IMR-90 (cell line): Measurements from ENCODE around the gene LGI4. TPM values are rescaled to one million over a fixed set of nuclear protein-coding genes. Genes with fewer than 3 reads are reported as not detected.

ENCODE experiments used
- ATAC-seq: fragments of 200-7000 bp; cut with Tn5 transposase; 2 replicates; pipeline ENCODE4 v1.9.1; 2020; ENCODE audit warnings: low read depth, mild to moderate bottlenecking, moderate library complexity
- BruUV-seq: library from RNA; stranded (reverse); fragments of 400-500 nt; replicated peaks from 2 replicates; lab custom pipeline; 2021; lab: Mats Ljungman, UMichigan
- CTCF ChIA-PET: fragments of 300-600 bp; formaldehyde crosslinking; extraction: SDS; loops from one replicate; lab custom pipeline; 2021; ENCODE audit warnings: antibody characterized with exemption; lab: Yijun Ruan, JAX
- POLR2A ChIA-PET: fragments of 300-600 bp; sonication (Branson Sonifier 250); formaldehyde crosslinking; loops from one replicate; lab custom pipeline; 2022; ENCODE audit warnings: antibody characterized with exemption; ENCODE audit not compliant: unreplicated experiment; lab: Charles Lee
- DNase-seq: peaks from one replicate; pipeline ENCODE4 v3.0.0; 2013
- H2AFZ ChIP-seq: replicated peaks from 2 replicates; pipeline ENCODE3; 2013; ENCODE audit warnings: low read length, mild to moderate bottlenecking; ENCODE audit not compliant: poor library complexity
- H2AK5ac ChIP-seq: 2 replicates; pipeline ENCODE4 v1.6.1; 2013; ENCODE audit warnings: low read depth, low read length, inconsistent platforms
- H2AK9ac ChIP-seq: replicated peaks from 2 replicates; pipeline ENCODE3; 2013; ENCODE audit warnings: mild to moderate bottlenecking, low read depth, low read length, moderate library complexity; ENCODE audit not compliant: poor library complexity
- H2BK120ac ChIP-seq: 2 replicates; pipeline ENCODE4 v1.6.1; 2013; ENCODE audit warnings: low read depth, low read length, inconsistent platforms
- H2BK15ac ChIP-seq: 3 replicates; pipeline ENCODE4 v1.6.1; 2013; ENCODE audit warnings: low read depth, low read length, inconsistent platforms
- H2BK20ac ChIP-seq: 2 replicates; pipeline ENCODE4 v1.6.1; 2013; ENCODE audit warnings: low read depth, mild to moderate bottlenecking, inconsistent platforms, low read length, moderate library complexity
- H2BK5ac ChIP-seq: 2 replicates; pipeline ENCODE4 v1.6.1; 2013; ENCODE audit warnings: mild to moderate bottlenecking, low read depth, low read length, inconsistent platforms; ENCODE audit not compliant: poor library complexity, severe bottlenecking
- H3K14ac ChIP-seq: replicated peaks from 2 replicates; pipeline ENCODE4 v1.6.1; 2013; ENCODE audit warnings: low read depth, low read length, inconsistent platforms
- H3K18ac ChIP-seq: 2 replicates; pipeline ENCODE4 v1.6.1; 2013; ENCODE audit warnings: low read depth, low read length, control low read depth
- H3K23ac ChIP-seq: 2 replicates; pipeline ENCODE4 v1.6.1; 2013; ENCODE audit warnings: low read depth, low read length, inconsistent platforms
- H3K27ac ChIP-seq: 2 replicates; pipeline ENCODE4 v1.5.1; 2013; ENCODE audit warnings: mild to moderate bottlenecking, control low read depth, low read length; ENCODE audit not compliant: insufficient read depth
- H3K27me3 ChIP-seq: 2 replicates; pipeline ENCODE4 v1.6.1; 2013; ENCODE audit warnings: low read length; ENCODE audit not compliant: control insufficient read depth, insufficient read depth
- H3K36me3 ChIP-seq: 2 replicates; pipeline ENCODE4 v1.6.1; 2013; ENCODE audit warnings: low read length, mixed read lengths; ENCODE audit not compliant: control insufficient read depth, insufficient read depth
- H3K4ac ChIP-seq: 2 replicates; pipeline ENCODE4 v1.6.1; 2013; ENCODE audit warnings: low read depth, low read length, inconsistent platforms
- H3K4me1 ChIP-seq: 2 replicates; pipeline ENCODE4 v1.6.1; 2013; ENCODE audit warnings: low read length, mixed read lengths; ENCODE audit not compliant: control insufficient read depth, insufficient read depth
- H3K4me2 ChIP-seq: 2 replicates; pipeline ENCODE4 v1.6.1; 2013; ENCODE audit warnings: low read depth, mild to moderate bottlenecking, control low read depth, low read length, moderate library complexity
- H3K4me3 ChIP-seq: 2 replicates; pipeline ENCODE4 v1.5.1; 2013; ENCODE audit warnings: low read depth, mild to moderate bottlenecking, control low read depth, low read length, moderate library complexity; ENCODE audit not compliant: insufficient read depth
- H3K56ac ChIP-seq: 2 replicates; pipeline ENCODE4 v1.6.1; 2013; ENCODE audit warnings: low read length, inconsistent platforms; ENCODE audit not compliant: insufficient read depth; ENCODE audit errors: extremely low read depth
- H3K79me1 ChIP-seq, 2 experiments: 2 replicates each; pipeline ENCODE4 v1.6.1; 2013; ENCODE audit warnings: low read length in 2 of 2, inconsistent platforms in 1 of 2, low read depth in 1 of 2
- H3K9ac ChIP-seq: 2 replicates; pipeline ENCODE4 v1.6.1; 2013; ENCODE audit warnings: low read depth, low read length, control low read depth
- H3K9me1 ChIP-seq: 2 replicates; pipeline ENCODE4 v1.6.1; 2013; ENCODE audit warnings: low read length, inconsistent platforms; ENCODE audit not compliant: insufficient read depth
- H3K9me3 ChIP-seq: 2 replicates; pipeline ENCODE4 v1.6.1; 2013; ENCODE audit warnings: low read length; ENCODE audit not compliant: control insufficient read depth, insufficient read depth
- H4K20me1 ChIP-seq: 2 replicates; pipeline ENCODE4 v1.6.1; 2013; ENCODE audit warnings: low read length, inconsistent platforms; ENCODE audit not compliant: insufficient read depth
- H4K5ac ChIP-seq: 2 replicates; pipeline ENCODE4 v1.6.1; 2013; ENCODE audit warnings: mild to moderate bottlenecking, low read depth, low read length, control low read depth
- H4K8ac ChIP-seq, 2 experiments: 2 replicates each; pipeline ENCODE4 v1.6.1; 2013; ENCODE audit warnings: low read depth in 2 of 2, low read length in 2 of 2, control low read depth in 1 of 2, inconsistent platforms in 1 of 2
- H4K91ac ChIP-seq: 2 replicates; pipeline ENCODE4 v1.6.1; 2013; ENCODE audit warnings: low read depth, low read length, inconsistent platforms; ENCODE audit not compliant: insufficient read depth
- BHLHE40 ChIP-seq: fragments of 150-350 bp; IDR thresholded peaks from 2 replicates; pipeline ENCODE4 v1.6.1; 2016; ENCODE audit warnings: mild to moderate bottlenecking, low read depth, low read length
- CEBPB ChIP-seq: IDR thresholded peaks from 2 replicates; pipeline ENCODE4 v1.6.1; 2012; ENCODE audit warnings: low read depth, low read length, improper control_type of control experiment
- CHD1 ChIP-seq: IDR thresholded peaks from 2 replicates; pipeline ENCODE4 v1.6.1; 2012; ENCODE audit warnings: low read depth, low read length, improper control_type of control experiment
- FOS ChIP-seq: fragments of 150-350 bp; IDR thresholded peaks from 2 replicates; pipeline ENCODE4 v1.6.1; 2016; ENCODE audit warnings: low read depth, low read length
- MAFK ChIP-seq: IDR thresholded peaks from 2 replicates; pipeline ENCODE4 v1.6.1; 2012; ENCODE audit warnings: low read depth, low read length, improper control_type of control experiment
- MAZ ChIP-seq: IDR thresholded peaks from 2 replicates; pipeline ENCODE4 v1.6.1; 2012; ENCODE audit warnings: low read depth, mild to moderate bottlenecking, low read length, improper control_type of control experiment, moderate library complexity, borderline replicate concordance
- MXI1 ChIP-seq: IDR thresholded peaks from 2 replicates; pipeline ENCODE4 v1.6.1; 2012; ENCODE audit warnings: low read depth, mild to moderate bottlenecking, low read length, moderate library complexity, borderline replicate concordance
- NFE2L2 ChIP-seq: fragments of 150-350 bp; IDR thresholded peaks from 2 replicates; pipeline ENCODE4 v1.6.1; 2016; ENCODE audit warnings: low read depth, mild to moderate bottlenecking, low read length
- POLR2A ChIP-seq: IDR thresholded peaks from 2 replicates; pipeline ENCODE4 v1.6.1; 2012; ENCODE audit warnings: mild to moderate bottlenecking, low read depth, low read length
- RAD21 ChIP-seq: IDR thresholded peaks from 2 replicates; pipeline ENCODE4 v1.6.1; 2012; ENCODE audit warnings: low read length, improper control_type of control experiment
- RCOR1 ChIP-seq: IDR thresholded peaks from 2 replicates; pipeline ENCODE4 v1.6.1; 2012; ENCODE audit warnings: mild to moderate bottlenecking, low read length, improper control_type of control experiment; ENCODE audit not compliant: insufficient replicate concordance
- RFX5 ChIP-seq: IDR thresholded peaks from 2 replicates; pipeline ENCODE4 v1.8.0; 2012; ENCODE audit warnings: low read depth, mild to moderate bottlenecking, low read length, moderate library complexity
- WGBS, 2 experiments: methylation state at CpG; one replicate each; pipeline versions ENCODE4 v1.1.5 to v1.1.7; 2013; ENCODE audit warnings: missing lambda C conversion rate in 2 of 2; ENCODE audit not compliant: insufficient read length in 1 of 2; ENCODE audit errors: extremely low coverage in 2 of 2; 5-methylcytosine and 5-hydroxymethylcytosine counted together
- dilution Hi-C: fragments of 300-500 bp; cut with HindIII; formaldehyde crosslinking; loops from one replicate; pipeline ENCODE4 v1.14.3; 2018; ENCODE audit warnings: low sequenced_read_pairs; ENCODE audit not compliant: unreplicated experiment
- in situ Hi-C: fragments of 300-500 bp; cut with MboI; formaldehyde crosslinking; loops from 3 replicates; pipeline ENCODE4 v1.14.3; 2019; ENCODE audit warnings: low sequenced_read_pairs, inconsistent platforms, mixed read lengths
- intact Hi-C: fragments of 100-400 bp; cut with micrococcal nuclease; formaldehyde crosslinking; loops from 2 replicates; pipeline ENCODE4 v1.10.0; 2022
- polyA plus RNA-seq, 3 experiments: library from polyadenylated mRNA; depleted of rRNA; stranded (reverse); fragments of >200 nt; gene quantifications; 2 replicates each; pipeline ENCODE4 v1.2.3, GENCODE V29; 2012; ENCODE audit warnings: low replicate concordance in 1 of 3
- total RNA-seq: library from RNA; depleted of rRNA; stranded (reverse); fragments of >200 nt; gene quantifications from 2 replicates; pipeline ENCODE4 v1.2.3, GENCODE V29; 2012
- TF ChIP-seq, protein P1 (sequence below): fragments of 150-350 bp; IDR thresholded peaks from 2 replicates; pipeline ENCODE4 v1.6.1; 2016; ENCODE audit warnings: low read depth, mild to moderate bottlenecking, low read length, moderate library complexity, borderline replicate concordance
- TF ChIP-seq, protein P2 (sequence below): fragments of 150-350 bp; IDR thresholded peaks from 2 replicates; pipeline ENCODE4 v1.6.1; 2017; ENCODE audit warnings: mild to moderate bottlenecking, antibody characterized with exemption, low read length, low read depth
- TF ChIP-seq, protein P3 (sequence below): conservative IDR thresholded peaks from 2 replicates; pipeline ENCODE4 v1.5.1; 2012; ENCODE audit warnings: mild to moderate bottlenecking, low read depth, low read length, improper control_type of control experiment

LGI4 gene
- total and polyA plus RNA-seq, 2 of the 4 experiments (the other 2 are of a cell fraction), result 0.10 TPM; not detected in 1

DNA sequence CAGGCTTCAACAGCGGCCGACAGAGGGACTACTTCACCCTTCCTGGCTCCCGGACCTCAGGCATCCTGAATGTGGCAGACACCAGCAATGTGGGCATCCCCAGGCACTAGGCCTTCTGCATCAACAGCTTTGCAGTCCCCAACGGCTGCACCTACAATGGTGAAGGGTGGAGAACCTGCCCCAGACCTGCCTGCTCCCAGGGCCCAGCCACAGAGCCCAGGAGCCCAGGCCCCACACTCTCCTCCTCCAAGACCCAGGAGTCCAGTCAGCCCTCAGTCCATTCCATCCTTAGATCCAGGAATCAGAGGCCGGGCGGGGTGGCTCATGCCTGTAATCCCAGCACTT is 58.9 kb downstream of the LGI4 start:
- H3K14ac ChIP-seq, result no peak overlapping the region

More for the DNA sequence above, 58.9 kb downstream of the LGI4 start:
- Histone ChIP-seq H2BK5ac (no peak overlapping the region), H4K8ac (no peak overlapping the region), H3K4me3 (no peak overlapping the region), H3K4me1 (no peaks in the 10 kb centered on the region), H3K36me3 (no peaks in the 10 kb centered on the region), H3K79me1 (no peaks in the 10 kb centered on the region), H3K56ac (no peak overlapping the region), H2BK20ac (no peak overlapping the region), H3K4ac (no peak overlapping the region), H4K5ac (no peak overlapping the region), H4K91ac (no peak overlapping the region), H3K9ac (no peak overlapping the region), H3K9me3 (no peaks in the 10 kb centered on the region), H2AFZ (no peak overlapping the region), H3K27ac (no peak overlapping the region), H3K27me3 (peaks cover 11% of the 10 kb centered on the region), H3K18ac (no peak overlapping the region), H2AK9ac (no peak overlapping the region), H2AK5ac (no peak overlapping the region), H4K20me1 (no peaks in the 10 kb centered on the region), H3K4me2 (no peak overlapping the region), H2BK120ac (no peak overlapping the region), H3K23ac (no peak overlapping the region), H3K9me1 (no peaks in the 10 kb centered on the region), H2BK15ac (no peak overlapping the region)
- in situ Hi-C loops (no loop called here), dilution Hi-C loops (no loop called here), intact Hi-C loops (no loop called here)
- CTCF ChIA-PET, result no interaction called here
- no CpG with 5 or more reads among the region's 6 CpGs for WGBS, 2 experiments
- DNase-seq, result no peak
- ATAC-seq, result no peak
- POLR2A ChIA-PET, result no interaction called here
- no TSS peak for BruUV-seq
- TF ChIP-seq, protein P1, sequence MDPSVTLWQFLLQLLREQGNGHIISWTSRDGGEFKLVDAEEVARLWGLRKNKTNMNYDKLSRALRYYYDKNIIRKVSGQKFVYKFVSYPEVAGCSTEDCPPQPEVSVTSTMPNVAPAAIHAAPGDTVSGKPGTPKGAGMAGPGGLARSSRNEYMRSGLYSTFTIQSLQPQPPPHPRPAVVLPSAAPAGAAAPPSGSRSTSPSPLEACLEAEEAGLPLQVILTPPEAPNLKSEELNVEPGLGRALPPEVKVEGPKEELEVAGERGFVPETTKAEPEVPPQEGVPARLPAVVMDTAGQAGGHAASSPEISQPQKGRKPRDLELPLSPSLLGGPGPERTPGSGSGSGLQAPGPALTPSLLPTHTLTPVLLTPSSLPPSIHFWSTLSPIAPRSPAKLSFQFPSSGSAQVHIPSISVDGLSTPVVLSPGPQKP, result no peak
- TF ChIP-seq POLR2A (no peak), CHD1 (no peak), RFX5 (no peak), BHLHE40 (no peak), MAFK (no peak), RAD21 (no peak), FOS (no peak), RCOR1 (no peak), CEBPB (no peak), MXI1 (no peak), NFE2L2 (no peak), MAZ (no peak)
- TF ChIP-seq, protein P2, sequence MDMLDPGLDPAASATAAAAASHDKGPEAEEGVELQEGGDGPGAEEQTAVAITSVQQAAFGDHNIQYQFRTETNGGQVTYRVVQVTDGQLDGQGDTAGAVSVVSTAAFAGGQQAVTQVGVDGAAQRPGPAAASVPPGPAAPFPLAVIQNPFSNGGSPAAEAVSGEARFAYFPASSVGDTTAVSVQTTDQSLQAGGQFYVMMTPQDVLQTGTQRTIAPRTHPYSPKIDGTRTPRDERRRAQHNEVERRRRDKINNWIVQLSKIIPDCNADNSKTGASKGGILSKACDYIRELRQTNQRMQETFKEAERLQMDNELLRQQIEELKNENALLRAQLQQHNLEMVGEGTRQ, result no peak
- TF ChIP-seq, protein P3, sequence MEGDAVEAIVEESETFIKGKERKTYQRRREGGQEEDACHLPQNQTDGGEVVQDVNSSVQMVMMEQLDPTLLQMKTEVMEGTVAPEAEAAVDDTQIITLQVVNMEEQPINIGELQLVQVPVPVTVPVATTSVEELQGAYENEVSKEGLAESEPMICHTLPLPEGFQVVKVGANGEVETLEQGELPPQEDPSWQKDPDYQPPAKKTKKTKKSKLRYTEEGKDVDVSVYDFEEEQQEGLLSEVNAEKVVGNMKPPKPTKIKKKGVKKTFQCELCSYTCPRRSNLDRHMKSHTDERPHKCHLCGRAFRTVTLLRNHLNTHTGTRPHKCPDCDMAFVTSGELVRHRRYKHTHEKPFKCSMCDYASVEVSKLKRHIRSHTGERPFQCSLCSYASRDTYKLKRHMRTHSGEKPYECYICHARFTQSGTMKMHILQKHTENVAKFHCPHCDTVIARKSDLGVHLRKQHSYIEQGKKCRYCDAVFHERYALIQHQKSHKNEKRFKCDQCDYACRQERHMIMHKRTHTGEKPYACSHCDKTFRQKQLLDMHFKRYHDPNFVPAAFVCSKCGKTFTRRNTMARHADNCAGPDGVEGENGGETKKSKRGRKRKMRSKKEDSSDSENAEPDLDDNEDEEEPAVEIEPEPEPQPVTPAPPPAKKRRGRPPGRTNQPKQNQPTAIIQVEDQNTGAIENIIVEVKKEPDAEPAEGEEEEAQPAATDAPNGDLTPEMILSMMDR, result no peak
